ENCODE data around the gene TTC1.
"Not testable (repeated sequence)": the region's sequence is repeated elsewhere in the genome, so short reads cannot be mapped to it uniquely, and the experiment has no call there.

The TTC1 gene

DNA sequence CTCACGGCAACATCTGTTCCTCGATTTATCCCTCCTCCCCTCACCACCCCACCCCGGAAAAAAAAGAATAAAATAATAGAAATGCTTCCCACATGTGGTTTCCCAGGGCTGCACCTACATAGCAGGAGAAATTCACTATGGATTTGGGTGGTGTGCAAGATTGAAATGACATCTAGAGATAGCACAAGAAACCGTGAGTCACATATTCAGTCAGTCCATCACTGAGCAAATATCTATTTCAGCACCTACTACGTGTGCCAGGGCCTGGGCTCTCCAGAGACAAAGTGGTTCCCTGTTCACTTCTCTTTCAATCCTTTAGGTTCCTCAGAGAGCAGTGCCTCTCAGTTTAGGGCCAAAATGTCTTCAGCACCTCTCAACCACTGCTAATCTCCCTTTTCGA lies 45.0 kb upstream of the TTC1 start:
- no peak for ATAC-seq

DNA sequence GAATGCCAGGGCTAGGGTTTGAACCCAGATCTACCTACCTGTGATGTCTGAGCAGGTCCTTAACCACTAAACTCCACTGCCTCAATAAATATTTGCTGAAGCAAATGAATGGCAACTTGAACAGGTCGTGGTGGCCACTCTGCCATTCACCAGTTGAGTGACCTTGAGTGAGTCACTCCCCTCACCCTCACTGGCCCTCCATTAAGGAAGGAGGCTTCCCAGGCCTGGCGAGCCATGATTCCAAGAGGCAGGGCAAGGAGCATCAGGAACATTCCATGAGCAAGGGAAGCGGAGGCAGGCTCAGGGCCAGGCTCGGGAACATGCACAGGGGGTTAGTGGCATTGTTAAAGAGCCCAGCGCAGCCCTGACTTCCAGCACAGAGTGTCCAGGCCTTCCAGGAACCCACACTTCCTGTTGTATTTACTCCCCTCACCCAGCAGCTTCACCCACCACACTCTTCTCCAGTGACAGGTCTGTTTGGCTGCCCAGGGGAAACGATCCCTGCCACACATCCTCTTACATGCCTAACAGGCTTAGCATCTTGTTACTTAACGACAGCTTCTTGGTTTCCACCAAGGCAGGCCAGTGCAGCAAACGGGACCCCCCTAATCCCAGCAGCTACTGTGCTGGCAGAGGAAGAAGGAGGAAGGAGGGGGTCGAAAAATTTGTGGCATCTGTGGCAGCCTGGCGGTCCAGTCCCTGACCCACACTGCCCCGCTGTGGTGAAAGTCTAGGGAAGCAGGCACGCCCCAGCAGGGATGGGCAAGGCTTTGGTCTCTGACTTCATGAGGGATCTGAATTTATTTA lies 43.7 kb upstream of the TTC1 start:
- TF ChIP-seq SNAI2 (CRISPR knock-in tag; IDR thresholded peaks at IDR 0.05) (no peak), TCF4 (CRISPR knock-in tag; IDR thresholded peaks at IDR 0.05; ENCODE audit: borderline replicate concordance) (no peak), ARNTL (CRISPR knock-in tag; IDR thresholded peaks at IDR 0.05; ENCODE audit: borderline replicate concordance, low read depth) (no peak), ESRRG (CRISPR knock-in tag; IDR thresholded peaks at IDR 0.05) (no peak), ZNF70 (CRISPR knock-in tag; IDR thresholded peaks at IDR 0.05) (no peak)
- TF ChIP-seq, protein P1, sequence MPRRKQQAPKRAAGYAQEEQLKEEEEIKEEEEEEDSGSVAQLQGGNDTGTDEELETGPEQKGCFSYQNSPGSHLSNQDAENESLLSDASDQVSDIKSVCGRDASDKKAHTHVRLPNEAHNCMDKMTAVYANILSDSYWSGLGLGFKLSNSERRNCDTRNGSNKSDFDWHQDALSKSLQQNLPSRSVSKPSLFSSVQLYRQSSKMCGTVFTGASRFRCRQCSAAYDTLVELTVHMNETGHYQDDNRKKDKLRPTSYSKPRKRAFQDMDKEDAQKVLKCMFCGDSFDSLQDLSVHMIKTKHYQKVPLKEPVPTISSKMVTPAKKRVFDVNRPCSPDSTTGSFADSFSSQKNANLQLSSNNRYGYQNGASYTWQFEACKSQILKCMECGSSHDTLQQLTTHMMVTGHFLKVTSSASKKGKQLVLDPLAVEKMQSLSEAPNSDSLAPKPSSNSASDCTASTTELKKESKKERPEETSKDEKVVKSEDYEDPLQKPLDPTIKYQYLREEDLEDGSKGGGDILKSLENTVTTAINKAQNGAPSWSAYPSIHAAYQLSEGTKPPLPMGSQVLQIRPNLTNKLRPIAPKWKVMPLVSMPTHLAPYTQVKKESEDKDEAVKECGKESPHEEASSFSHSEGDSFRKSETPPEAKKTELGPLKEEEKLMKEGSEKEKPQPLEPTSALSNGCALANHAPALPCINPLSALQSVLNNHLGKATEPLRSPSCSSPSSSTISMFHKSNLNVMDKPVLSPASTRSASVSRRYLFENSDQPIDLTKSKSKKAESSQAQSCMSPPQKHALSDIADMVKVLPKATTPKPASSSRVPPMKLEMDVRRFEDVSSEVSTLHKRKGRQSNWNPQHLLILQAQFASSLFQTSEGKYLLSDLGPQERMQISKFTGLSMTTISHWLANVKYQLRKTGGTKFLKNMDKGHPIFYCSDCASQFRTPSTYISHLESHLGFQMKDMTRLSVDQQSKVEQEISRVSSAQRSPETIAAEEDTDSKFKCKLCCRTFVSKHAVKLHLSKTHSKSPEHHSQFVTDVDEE (CRISPR knock-in tag; IDR thresholded peaks at IDR 0.05), result no peak
- peak; percentile 97 for ATAC-seq

More for the DNA sequence above, 45.0 kb upstream of the TTC1 start:
- no peak for TF ChIP-seq ARNTL (CRISPR knock-in tag; IDR thresholded peaks at IDR 0.05; ENCODE audit: borderline replicate concordance, low read depth)
- TF ChIP-seq, protein P2, sequence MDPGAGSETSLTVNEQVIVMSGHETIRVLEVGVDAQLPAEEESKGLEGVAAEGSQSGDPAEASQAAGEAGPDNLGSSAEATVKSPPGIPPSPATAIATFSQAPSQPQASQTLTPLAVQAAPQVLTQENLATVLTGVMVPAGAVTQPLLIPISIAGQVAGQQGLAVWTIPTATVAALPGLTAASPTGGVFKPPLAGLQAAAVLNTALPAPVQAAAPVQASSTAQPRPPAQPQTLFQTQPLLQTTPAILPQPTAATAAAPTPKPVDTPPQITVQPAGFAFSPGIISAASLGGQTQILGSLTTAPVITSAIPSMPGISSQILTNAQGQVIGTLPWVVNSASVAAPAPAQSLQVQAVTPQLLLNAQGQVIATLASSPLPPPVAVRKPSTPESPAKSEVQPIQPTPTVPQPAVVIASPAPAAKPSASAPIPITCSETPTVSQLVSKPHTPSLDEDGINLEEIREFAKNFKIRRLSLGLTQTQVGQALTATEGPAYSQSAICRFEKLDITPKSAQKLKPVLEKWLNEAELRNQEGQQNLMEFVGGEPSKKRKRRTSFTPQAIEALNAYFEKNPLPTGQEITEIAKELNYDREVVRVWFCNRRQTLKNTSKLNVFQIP (CRISPR knock-in tag; IDR thresholded peaks at IDR 0.05; ENCODE audit: borderline replicate concordance, low read depth), result no peak
- TF ChIP-seq, protein P3, sequence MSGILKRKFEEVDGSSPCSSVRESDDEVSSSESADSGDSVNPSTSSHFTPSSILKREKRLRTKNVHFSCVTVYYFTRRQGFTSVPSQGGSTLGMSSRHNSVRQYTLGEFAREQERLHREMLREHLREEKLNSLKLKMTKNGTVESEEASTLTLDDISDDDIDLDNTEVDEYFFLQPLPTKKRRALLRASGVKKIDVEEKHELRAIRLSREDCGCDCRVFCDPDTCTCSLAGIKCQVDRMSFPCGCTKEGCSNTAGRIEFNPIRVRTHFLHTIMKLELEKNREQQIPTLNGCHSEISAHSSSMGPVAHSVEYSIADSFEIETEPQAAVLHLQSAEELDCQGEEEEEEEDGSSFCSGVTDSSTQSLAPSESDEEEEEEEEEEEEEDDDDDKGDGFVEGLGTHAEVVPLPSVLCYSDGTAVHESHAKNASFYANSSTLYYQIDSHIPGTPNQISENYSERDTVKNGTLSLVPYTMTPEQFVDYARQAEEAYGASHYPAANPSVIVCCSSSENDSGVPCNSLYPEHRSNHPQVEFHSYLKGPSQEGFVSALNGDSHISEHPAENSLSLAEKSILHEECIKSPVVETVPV (CRISPR knock-in tag; IDR thresholded peaks at IDR 0.05), result no peak
- TF ChIP-seq, protein P1 (CRISPR knock-in tag; IDR thresholded peaks at IDR 0.05), result no peak
- TF ChIP-seq ZC3H10 (CRISPR knock-in tag; IDR thresholded peaks at IDR 0.05), result no peak
- TF ChIP-seq OSR1 (CRISPR knock-in tag; IDR thresholded peaks at IDR 0.05), result no peak
- no peak for TF ChIP-seq PPARA (CRISPR knock-in tag; IDR thresholded peaks at IDR 0.05; ENCODE audit: borderline replicate concordance)
- TF ChIP-seq ZNF70 (CRISPR knock-in tag; IDR thresholded peaks at IDR 0.05), result no peak
- no peak for TF ChIP-seq GLIS3 (CRISPR knock-in tag; IDR thresholded peaks at IDR 0.05)
- TF ChIP-seq SNAI2 (CRISPR knock-in tag; IDR thresholded peaks at IDR 0.05), result no peak
- TF ChIP-seq CSDC2 (CRISPR knock-in tag; IDR thresholded peaks at IDR 0.05), result no peak

DNA sequence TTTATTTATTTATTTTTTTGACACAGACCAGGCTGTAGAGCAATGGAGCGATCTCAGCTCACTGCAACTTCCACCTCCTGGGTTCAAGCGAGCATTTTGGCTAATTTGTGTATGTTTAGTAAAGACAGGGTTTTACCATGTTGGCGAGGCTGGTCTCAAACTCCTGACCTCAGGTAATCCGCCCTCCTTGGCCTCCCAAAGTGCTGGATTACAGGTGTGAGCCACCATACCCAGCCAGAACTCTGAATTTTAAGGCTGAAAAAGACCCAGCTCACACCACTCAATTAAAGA lies 43.2 kb upstream of the TTC1 start:
- not testable (repeated sequence) for ATAC-seq

DNA sequence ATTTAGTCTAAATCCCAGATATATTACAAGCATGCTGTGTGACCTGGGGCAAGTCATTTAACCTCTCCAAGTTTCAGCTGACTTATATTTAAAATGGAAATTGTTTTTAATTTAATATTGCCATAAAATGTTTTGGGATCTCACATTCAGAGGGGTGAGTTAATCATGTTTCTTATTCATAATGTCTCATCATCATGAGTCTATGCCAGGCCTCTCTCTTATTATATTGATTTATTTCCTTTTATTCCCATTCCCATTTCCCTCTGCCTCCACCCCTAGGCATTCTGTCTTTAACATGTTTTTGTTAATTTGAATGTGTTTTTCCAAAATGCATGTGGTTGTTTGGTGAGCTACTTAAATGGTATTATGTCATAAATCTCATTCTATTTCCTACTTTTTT lies 39.0 kb upstream of the TTC1 start:
- no peak for ATAC-seq
- TF ChIP-seq, protein P1 (CRISPR knock-in tag; IDR thresholded peaks at IDR 0.05), result no peak
